H7 (cell line): Measurements from ENCODE around the gene ZNF805. TPM values are rescaled to one million over a fixed set of nuclear protein-coding genes. Genes with fewer than 3 reads are reported as not detected.
A peak's percentile ranks its signal among the peaks of the same experiment; 100 is the strongest.
"Not testable (repeated sequence)": the region's sequence is repeated elsewhere in the genome, so short reads cannot be mapped to it uniquely, and the experiment has no call there.

Source experiments
- DNase-seq: peaks from one replicate; pipeline ENCODE4 v3.0.0; 2012
- H3K27me3 ChIP-seq: 2 replicates; pipeline ENCODE4 v1.6.0; 2011; ENCODE audit warnings: mild to moderate bottlenecking, low read length; ENCODE audit not compliant: control insufficient read depth, insufficient read depth
- H3K36me3 ChIP-seq: replicated peaks from 2 replicates; pipeline ENCODE4 v1.5.1; 2011; ENCODE audit warnings: low read length; ENCODE audit not compliant: control insufficient read depth, insufficient read depth
- H3K4me3 ChIP-seq: 2 replicates; pipeline ENCODE4 v1.5.1; 2011; ENCODE audit warnings: low read depth, mild to moderate bottlenecking, control low read depth, low read length, moderate library complexity; ENCODE audit not compliant: insufficient read depth
- total RNA-seq: library from RNA; depleted of rRNA; stranded (reverse); fragments of >200 nt; shearing (Covaris generic); gene quantifications from 2 replicates; pipeline ENCODE4 v1.2.3, GENCODE V29; 2014; rRNA removed

The ZNF805 gene
- total RNA-seq, result 13.1 and 15.1 TPM in 2 replicates

DNA sequence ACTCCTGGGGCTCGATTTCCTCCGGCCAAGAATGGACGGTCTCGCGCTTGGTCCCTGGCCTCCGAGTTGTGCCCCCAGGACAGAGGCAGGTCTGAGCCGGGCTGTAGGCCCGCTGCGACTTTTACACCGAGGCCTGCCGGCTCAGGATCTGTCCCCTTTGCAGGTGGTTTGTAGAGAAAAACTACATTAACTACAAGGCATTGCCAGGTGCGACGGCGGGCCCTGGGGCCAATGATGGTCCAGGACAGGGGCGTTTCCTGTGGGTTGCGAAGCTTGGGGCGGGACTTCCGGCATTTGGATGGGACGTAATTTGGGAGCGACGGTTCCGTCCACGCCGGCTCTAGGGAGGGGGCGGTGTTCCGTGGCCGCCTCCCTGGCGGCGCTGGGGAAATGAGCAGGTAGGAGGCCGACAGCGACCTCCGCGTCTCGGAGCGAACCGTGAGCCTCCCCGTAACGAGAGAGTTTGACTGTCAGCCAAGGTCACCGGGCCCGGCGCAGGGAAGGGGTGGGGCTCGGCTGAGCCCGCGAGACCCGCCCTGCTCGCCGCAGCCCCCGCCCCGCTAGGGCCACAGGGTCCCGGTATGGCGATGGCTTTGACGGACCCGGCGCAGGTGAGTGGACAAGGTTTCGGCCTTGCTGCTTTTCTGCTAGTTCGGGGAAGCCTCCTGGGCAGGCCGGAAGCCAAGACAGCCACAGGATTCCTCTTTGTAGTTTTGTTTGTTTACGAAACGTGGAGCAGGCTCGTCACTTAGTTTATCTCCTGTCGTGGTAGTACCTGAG is at the start of gene ZNF805:
TSS of gene ZNF805 (plus strand) at position 322 of the 780 bp plus-strand sequence. CDS start at position 582, 260 bp downstream.
- Histone ChIP-seq H3K27me3 (no peaks in the 10 kb centered on the region), H3K4me3 (peak within 1 kb of the TSS; percentile 90), H3K36me3 (peaks cover 9% of the 10 kb centered on the region)
- DNase-seq, result peak; percentile 97

DNA sequence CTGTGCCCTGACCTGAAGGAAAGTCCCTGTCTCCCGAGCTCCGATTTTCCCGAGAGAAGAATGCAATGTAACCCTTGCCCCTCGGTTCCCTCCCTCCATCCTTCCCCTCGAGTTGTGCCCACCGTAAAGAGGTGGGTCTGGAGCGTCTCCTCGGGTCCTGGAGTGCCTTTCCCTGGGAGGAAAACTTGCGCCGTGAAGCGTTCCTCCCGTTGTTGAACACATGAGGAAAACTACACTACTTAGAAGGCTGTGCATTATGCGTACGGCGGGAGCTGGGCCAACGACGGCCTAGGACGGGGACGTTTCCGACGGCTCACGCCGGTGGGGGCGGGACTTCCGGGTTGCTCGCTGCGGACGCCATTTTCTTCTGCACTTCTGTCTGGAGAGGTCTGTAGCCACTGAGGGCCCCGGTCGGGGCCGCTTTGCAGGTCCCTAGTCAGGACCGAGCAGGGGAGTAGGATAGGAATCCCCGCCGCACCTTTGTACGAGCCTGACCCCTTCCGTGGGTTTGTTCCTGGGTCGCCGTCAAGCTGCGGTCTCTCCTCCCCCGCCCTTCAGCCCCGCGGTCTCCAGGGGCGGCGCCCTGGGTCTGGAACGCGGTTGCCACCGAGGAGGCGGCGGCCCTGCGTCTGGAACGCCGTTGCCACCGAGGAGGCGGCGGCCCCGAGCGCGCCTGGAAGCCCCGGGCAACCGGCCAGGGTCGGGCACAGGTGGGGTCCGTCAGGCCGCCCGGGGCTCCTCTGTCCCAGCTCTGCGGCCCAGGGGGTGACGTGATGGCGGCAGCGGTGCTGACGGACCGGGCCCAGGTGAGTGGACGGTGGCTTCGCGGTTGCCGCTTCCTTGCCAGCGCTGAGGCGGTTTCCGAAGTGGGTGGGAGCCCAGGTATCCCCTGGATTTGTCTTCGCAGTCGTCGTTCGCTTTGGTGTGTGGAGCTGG is 49.0 kb upstream of the ZNF805 start, which contains the start of gene ZNF264:
TSS of gene ZNF264 (plus strand) at position 360 of the 936 bp plus-strand sequence. CDS start at position 774, 414 bp downstream.
- Histone ChIP-seq H3K36me3 (peaks cover 9% of the 10 kb centered on the region), H3K27me3 (no peaks in the 10 kb centered on the region), H3K4me3 (peak within 1 kb of the TSS; percentile 90)
- DNase-seq, result peak; percentile 92

DNA sequence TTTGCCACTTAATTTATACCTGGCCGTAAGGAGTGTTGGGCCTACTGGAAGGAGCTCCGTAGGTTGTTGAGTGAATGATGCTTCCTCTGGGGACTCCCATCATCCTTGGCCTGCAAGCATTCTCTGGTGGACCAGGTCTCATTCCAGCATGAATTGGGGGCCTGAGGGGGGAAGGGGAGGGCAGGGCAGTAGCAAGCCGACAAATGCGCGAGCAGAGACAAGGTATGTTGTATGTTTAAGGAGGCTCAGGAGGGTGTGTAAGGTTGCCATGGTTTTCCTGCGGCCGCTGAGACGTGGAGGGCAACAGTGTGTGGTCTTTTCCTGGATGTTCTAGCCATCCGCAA is 48.4 kb upstream of the ZNF805 start:
- H3K27me3 ChIP-seq, result no peaks in the 10 kb centered on the region

DNA sequence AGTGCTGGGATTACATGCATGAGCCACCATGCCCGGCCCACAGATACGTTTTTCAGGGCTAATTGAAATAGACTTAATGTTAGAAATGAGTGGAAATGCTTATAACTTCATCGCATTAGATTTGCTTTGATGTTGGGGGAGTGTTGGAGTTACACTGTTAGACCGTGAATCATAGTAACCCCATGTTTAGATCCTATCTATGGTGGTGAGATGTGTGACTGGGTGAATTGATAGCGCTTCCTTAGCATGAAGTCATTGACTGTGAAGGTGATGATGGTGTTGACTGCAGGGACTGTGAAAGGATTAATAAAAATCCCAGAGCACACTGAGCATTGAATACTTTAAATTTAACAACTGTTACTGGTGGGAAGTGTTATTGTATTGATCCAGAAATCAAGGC is 47.4 kb upstream of the ZNF805 start:
- Histone ChIP-seq H3K36me3 (peaks cover 9% of the 10 kb centered on the region), H3K4me3 (no peak overlapping the region), H3K27me3 (no peaks in the 10 kb centered on the region)
- no peak for DNase-seq

More for the DNA sequence above, 48.4 kb upstream of the ZNF805 start:
- no peak for DNase-seq
- Histone ChIP-seq H3K4me3 (peak overlapping the region; percentile 90), H3K36me3 (peaks cover 9% of the 10 kb centered on the region)

DNA sequence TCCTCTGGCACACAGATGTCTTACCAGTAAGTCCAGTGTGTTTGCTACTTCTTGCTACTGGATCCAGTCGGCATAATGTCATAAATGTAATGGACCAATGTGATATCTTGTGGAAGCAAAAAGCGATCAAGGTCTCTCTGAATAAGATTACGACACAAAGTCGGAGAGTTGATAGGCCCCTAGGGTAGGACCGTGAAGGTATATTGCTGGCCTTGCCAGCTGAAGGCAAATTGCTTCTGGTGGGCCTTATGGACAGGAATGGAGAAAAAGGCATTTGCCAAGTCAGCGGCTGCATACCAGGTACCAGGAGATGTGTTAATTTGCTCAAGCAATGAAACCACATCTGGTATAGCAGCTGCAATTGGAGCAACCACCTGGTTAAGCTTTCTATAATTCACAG is 42.6 kb upstream of the ZNF805 start:
- not testable (repeated sequence) for H3K4me3 ChIP-seq, DNase-seq, H3K36me3 ChIP-seq, H3K27me3 ChIP-seq

DNA sequence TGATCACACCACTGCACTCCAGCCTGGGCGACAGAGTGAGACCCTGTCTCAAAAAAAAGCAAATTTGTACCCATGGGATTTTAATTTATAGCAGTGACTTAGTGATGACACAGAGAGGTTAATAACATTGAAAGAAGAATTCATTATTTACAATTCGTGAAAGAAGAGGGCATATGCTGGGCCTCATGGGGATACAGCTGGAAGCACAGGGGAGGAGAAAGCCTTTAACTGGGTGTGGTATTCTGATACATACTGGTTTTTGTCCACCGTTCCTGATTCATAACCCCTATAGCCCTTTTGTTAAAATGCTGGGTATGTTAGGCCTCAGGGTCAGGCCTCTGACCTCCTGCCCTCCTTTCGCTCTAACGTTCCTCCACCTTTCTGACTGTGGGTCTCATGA is 38.3 kb upstream of the ZNF805 start:
- H3K36me3 ChIP-seq, result peaks cover 7% of the 10 kb centered on the region; the same call in 1 of the 2 replicates
- no peak for DNase-seq

DNA sequence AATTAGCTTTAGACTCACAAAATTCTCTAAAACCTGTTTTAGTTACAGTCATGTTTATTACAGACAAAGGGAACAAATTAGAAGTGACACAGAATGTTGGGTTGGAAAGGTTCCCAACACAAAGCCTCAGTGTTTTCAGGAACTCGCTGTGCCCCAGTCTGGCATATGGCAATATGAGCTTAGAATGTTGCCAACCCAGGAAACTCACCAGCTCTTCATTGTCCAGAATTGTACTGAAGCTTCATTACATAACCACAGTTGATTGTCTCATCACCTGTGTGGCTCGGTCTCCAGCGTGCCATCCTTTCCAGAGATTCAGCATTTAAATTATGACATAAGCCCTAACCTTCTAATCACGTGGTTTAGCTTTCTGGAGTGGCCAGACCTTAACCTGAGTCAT is 30.1 kb upstream of the ZNF805 start:
- no peak for DNase-seq
- Histone ChIP-seq H3K27me3 (no peaks in the 10 kb centered on the region), H3K36me3 (peaks cover 29% of the 10 kb centered on the region), H3K4me3 (no peak overlapping the region)

More for the DNA sequence above, 38.3 kb upstream of the ZNF805 start:
- no peak overlapping the region for H3K4me3 ChIP-seq
- no peaks in the 10 kb centered on the region for H3K27me3 ChIP-seq

DNA sequence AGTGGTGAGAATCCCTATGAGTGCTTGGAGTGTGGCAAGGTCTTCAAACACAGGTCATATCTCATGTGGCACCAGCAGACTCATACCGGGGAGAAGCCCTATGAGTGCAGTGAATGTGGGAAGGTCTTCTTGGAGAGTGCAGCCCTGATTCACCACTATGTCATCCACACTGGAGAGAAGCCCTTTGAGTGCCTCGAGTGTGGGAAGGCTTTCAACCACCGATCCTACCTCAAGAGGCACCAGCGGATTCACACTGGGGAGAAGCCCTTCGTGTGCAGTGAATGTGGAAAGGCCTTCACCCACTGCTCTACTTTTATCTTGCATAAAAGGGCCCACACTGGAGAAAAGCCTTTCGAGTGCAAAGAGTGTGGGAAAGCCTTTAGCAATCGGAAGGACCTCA is 28.3 kb upstream of the ZNF805 start:
- Histone ChIP-seq H3K36me3 (peaks cover 24% of the 10 kb centered on the region), H3K4me3 (no peak overlapping the region)

DNA sequence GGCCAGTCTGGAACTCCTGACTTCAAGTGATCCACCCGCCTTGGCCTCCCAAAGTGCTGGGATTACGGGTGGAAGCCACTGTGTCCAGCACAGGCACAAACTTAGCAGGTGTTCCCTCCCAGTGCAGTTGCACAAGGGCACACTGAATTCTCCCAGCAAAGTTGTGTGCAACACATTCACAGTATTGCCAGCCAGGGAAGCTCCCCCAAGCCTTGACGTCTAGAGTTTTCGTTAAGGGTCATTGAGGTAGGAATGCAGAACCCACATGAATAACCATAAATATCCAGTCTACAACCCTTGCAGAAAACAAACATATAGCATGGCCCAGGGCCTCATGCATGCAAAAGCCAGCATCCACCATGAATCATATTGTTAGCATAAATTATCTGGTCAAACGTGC is 12.9 kb upstream of the ZNF805 start:
- Histone ChIP-seq H3K4me3 (no peak overlapping the region), H3K36me3 (no peaks in the 10 kb centered on the region), H3K27me3 (peaks cover 5% of the 10 kb centered on the region; the same call in 1 of the 2 replicates)
- DNase-seq, result no peak

More for the DNA sequence above, 28.3 kb upstream of the ZNF805 start:
- DNase-seq, result no peak
- H3K27me3 ChIP-seq, result no peaks in the 10 kb centered on the region

DNA sequence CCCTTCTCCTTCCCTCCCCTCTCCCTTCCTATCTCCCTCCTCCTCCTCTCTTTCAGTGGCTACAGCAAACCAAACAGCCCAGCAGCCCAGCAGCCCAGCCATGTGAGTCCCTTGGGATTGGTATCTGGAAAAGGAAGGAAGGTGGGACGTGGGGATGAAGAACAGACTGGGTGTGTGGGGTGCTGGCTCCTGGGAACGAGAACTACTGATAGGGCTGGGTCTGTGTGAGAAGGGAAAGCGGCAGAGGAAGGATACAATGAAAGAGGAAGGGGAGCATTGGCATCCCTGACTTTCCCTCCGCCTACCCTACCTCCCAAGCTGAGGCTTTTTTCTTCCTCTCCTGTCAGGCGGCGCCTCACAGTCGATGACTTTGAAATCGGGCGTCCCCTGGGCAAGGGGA is 8.7 kb upstream of the ZNF805 start:
- DNase-seq, result peak; percentile 55
- peak overlapping the region; percentile 52 for H3K4me3 ChIP-seq
- H3K27me3 ChIP-seq, result peaks cover 5% of the 10 kb centered on the region; the same call in 1 of the 2 replicates
- H3K36me3 ChIP-seq, result no peaks in the 10 kb centered on the region

DNA sequence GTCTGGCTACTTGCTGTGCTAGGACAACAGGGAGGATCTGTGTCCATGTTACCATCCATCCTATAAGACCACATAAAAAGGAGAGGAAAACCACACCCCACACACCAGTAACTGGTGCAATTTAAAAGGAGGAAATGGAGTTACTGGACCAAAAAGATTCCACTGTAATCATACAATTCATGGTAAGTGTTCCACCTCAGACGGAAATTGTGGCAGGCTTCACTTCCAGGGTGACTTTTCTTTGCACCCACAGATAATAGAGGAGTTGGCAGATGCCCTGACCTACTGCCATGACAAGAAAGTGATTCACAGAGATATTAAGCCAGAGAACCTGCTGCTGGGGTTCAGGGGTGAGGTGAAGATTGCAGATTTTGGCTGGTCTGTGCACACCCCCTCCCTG is 7.2 kb upstream of the ZNF805 start:
- Histone ChIP-seq H3K4me3 (no peak overlapping the region), H3K27me3 (peaks cover 5% of the 10 kb centered on the region; the same call in 1 of the 2 replicates)
- DNase-seq, result no peak

DNA sequence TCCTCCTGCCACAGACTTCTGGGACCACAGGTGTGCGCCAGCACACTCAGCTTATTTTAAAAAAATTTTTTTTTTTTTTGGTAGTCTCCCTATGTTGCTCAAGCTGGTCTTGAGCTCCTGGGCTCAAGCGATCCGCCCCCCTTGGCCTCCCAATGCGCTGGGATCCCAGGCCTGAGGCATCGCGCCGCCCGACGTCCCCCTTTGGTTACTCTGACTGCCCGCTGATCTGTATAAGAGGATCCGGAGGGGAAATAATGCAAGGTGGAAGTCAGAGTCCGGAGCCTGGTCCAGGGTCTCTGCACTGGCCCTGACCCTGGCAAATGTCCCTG is 486 bp upstream of the ZNF805 start:
- no peaks in the 10 kb centered on the region for H3K27me3 ChIP-seq
- no peak for DNase-seq
- peak overlapping the region; percentile 90 for H3K4me3 ChIP-seq

More for the DNA sequence above, 7.2 kb upstream of the ZNF805 start:
- no peaks in the 10 kb centered on the region for H3K36me3 ChIP-seq

DNA sequence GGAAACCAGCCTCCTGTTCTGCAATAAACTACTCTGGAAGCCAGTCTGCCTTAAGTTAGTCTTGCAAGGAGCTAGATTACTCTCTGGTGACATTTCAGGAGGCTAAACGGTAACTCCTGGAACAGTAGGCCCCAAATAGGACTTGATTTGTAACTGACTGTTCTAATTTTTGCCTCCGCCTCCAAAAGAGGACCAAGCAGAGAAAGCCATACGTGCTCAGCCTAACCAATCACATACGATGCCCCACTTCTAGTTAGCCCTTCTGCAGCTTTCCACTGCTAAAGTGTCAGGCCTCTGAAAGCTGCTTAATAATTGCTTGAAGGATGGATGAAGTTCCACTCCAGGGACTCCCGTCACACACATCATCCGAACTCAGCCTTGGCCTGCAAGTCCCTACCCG is 744 bp downstream of the ZNF805 start:
- peak overlapping the region; percentile 90 for H3K4me3 ChIP-seq
- DNase-seq, result no peak
- H3K36me3 ChIP-seq, result peaks cover 9% of the 10 kb centered on the region
- H3K27me3 ChIP-seq, result no peaks in the 10 kb centered on the region

More for the DNA sequence above, 486 bp upstream of the ZNF805 start:
- peaks cover 7% of the 10 kb centered on the region for H3K36me3 ChIP-seq

DNA sequence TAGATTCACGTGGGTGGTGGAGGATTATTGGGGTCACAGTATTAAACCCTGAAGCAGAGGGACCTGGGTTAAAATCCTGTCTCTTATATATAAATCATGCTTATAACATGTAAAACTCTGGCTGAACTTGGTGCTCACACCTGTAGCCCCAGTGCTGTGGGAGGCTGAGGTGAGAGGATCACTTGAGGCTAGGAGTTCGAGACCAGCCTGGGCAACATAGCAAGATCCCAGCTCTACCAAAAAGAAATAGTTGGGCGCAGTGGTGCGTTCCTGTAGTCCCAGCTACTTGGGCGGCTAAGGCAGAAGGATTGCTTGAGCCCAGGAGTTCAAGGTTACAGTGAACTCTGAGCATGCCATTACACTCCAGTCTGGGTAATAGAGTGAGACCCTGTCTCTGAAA is 2.4 kb downstream of the ZNF805 start:
- peaks cover 9% of the 10 kb centered on the region for H3K36me3 ChIP-seq
- no peak overlapping the region for H3K4me3 ChIP-seq
- no peak for DNase-seq
- H3K27me3 ChIP-seq, result no peaks in the 10 kb centered on the region
